ENCODE data around the gene PXDN.
A peak's percentile ranks its signal among the peaks of the same experiment; 100 is the strongest.

PXDN gene

GRCh38 chr2:1586923-1587840, 157.1 kb downstream of the PXDN start:
- DNase-seq (ENCODE audit: low spot score): peak; percentile 58
- peak; percentile 32 for FAIRE-seq

- DNase-seq (ENCODE audit: low spot score) (no peak), FAIRE-seq (no peak)
These were observed 157.9 kb downstream of the PXDN start for GRCh38 chr2:1586251-1586922.

- no peak for DNase-seq (ENCODE audit: low spot score)
- no peak for FAIRE-seq
These were observed 158.7 kb downstream of the PXDN start for GRCh38 chr2:1585635-1586034.

GRCh38 chr2:1584691-1585485, 159.4 kb downstream of the PXDN start:
- FAIRE-seq (no peak), DNase-seq (ENCODE audit: low spot score) (no peak)

DNA sequence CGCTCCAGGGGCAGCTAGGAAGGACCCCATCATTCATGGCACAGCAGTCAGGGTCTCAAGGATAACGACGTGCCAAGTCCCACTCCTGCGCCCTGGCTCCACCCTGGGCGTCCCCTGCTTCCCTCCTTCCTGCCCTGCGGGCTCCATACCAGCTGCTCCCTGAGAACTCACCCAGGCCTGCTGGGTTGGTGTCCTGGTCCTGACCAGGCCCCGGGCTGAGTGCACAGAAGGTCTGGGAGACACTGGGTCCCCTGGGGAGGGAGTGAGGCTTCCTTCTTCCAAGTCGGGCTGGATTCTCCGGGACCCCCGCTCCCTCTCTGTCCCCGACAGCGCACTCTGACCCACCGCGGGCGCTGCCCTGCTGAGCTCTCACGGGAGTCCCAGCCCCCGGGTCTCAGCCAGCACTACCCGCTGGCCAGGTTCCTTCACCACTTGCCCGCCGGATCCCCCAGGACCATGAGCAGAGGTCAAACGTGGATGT, 160.2 kb downstream of the PXDN start:
- no peak for DNase-seq (ENCODE audit: low spot score)
- no peak for FAIRE-seq

DNA sequence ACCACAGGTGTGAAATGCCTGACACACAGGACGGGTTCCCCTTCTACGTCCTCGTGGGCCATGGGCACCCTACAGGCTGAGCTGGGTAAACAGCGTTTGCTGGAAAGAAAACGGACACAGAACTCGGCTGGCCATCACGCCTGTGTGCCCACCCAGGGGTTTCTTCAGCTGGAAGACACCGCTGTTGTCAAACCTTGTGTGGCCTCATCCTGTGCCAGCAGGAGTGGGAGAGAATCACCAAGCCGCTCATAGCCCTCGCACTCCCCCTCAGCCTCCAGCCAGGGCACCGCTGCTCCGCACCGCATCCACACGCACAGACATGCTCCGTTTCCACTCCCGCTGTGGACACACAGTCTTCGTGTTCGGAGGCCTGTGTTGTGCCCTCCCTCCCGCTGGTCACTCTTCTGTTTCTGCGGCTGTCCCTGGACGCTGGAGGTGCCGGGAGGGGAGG, 161.4 kb downstream of the PXDN start:
- FAIRE-seq (no peak), DNase-seq (ENCODE audit: low spot score) (no peak)

DNA sequence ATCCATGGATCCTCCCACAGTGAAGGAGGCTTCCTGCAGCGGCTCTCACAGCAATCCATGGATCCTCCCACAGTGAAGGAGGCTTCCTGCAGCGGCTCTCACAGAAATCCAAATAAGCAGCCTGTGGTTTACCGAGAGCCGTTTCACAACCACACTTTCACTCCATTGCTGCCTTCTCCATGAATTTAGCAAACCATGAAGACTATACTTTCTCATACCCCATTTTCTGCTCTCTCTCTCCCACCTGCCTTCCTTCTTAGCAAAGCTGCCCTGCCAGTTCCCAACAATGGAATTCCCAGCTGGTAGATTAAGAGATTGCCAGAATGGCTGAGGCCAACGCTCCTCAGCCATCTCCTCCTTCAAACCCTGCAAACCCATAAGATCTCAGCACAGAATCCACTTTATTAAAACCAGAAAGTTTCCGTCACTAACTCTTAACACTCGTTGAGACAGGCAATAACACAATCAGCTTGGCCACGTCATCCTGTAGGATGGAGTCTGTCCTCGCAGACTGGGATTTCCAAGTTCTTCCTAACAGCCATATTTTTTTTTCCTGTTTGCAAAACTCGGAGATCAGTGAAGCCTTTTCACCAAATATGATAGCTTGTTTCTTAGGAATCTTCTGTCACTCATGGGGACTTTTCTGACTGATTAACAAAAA, 162.2 kb downstream of the PXDN start:
- FAIRE-seq (no peak), DNase-seq (ENCODE audit: low spot score) (no peak)
